T-helper 2 cell (primary cell): ENCODE data around the gene CFAP58.
"Not testable (repeated sequence)": the region's sequence is repeated elsewhere in the genome, so short reads cannot be mapped to it uniquely, and the experiment has no call there.

Experiments
- DNase-seq, 5 experiments: peaks; one replicate each; pipeline versions ENCODE4 v3.0.0 to v3.0.0-alpha.2; 2012 to 2022

CFAP58 gene

GRCh38 chr10:104441329-104442000 lies 87.8 kb downstream of the CFAP58 start:
- DNase-seq: peak in 1 of 5 experiments; percentile 33

- peak in 1 of 5 experiments; percentile 7 for DNase-seq
Measured at GRCh38 chr10:104445359-104445758, 91.7 kb downstream of the CFAP58 start.

- DNase-seq: no peak
Measured at GRCh38 chr10:104446151-104446550, 92.5 kb downstream of the CFAP58 start.

- no peak for DNase-seq
Measured at GRCh38 chr10:104447331-104447730, 93.7 kb downstream of the CFAP58 start.

- no peak for DNase-seq
Measured at GRCh38 chr10:104447906-104448305, 94.3 kb downstream of the CFAP58 start.

GRCh38 chr10:104449391-104449790 lies 95.8 kb downstream of the CFAP58 start:
- DNase-seq: peak in 1 of 5 experiments; percentile 43

- peak in 1 of 5 experiments; percentile 59 for DNase-seq
Measured at GRCh38 chr10:104450490-104450889, 96.9 kb downstream of the CFAP58 start.

- DNase-seq: no peak
Measured at GRCh38 chr10:104450954-104451353, 97.3 kb downstream of the CFAP58 start.

GRCh38 chr10:104452977-104453376 lies 99.3 kb downstream of the CFAP58 start:
- no peak for DNase-seq

- no peak for DNase-seq
Measured at GRCh38 chr10:104456802-104457542, 103.3 kb downstream of the CFAP58 start.

GRCh38 chr10:104457543-104457828 lies 103.9 kb downstream of the CFAP58 start:
- no peak for DNase-seq

- not testable (repeated sequence) for DNase-seq
Measured at GRCh38 chr10:104465575-104465974, 111.9 kb downstream of the CFAP58 start.

GRCh38 chr10:104468818-104469217 lies 115.2 kb downstream of the CFAP58 start:
- DNase-seq: not testable (repeated sequence)

- no peak for DNase-seq
Measured at GRCh38 chr10:104472505-104472904, 118.9 kb downstream of the CFAP58 start.

- DNase-seq: no peak
Measured at GRCh38 chr10:104472957-104473745, 119.5 kb downstream of the CFAP58 start.

- DNase-seq: no peak
Measured at GRCh38 chr10:104478380-104478779, 124.7 kb downstream of the CFAP58 start.

- DNase-seq: no peak
Measured at GRCh38 chr10:104479906-104480593, 126.4 kb downstream of the CFAP58 start.

GRCh38 chr10:104480797-104481196 lies 127.2 kb downstream of the CFAP58 start:
- no peak for DNase-seq

- DNase-seq: peak in 1 of 5 experiments; percentile 17
Measured at GRCh38 chr10:104483582-104483981, 129.9 kb downstream of the CFAP58 start.

GRCh38 chr10:104485632-104486031 lies 132.0 kb downstream of the CFAP58 start:
- no peak for DNase-seq

- DNase-seq: no peak
Measured at GRCh38 chr10:104486803-104487202, 133.2 kb downstream of the CFAP58 start.

- DNase-seq: no peak
Measured at GRCh38 chr10:104487794-104488438, 134.3 kb downstream of the CFAP58 start.
